GM10847 (cell line): ENCODE results near the gene FZR1.

Experiments used
- POLR2A ChIP-seq: IDR thresholded peaks from 2 replicates; pipeline ENCODE4 v1.6.1; 2011; ENCODE audit not compliant: insufficient read length; ENCODE audit errors: extremely low read depth

The FZR1 gene

DNA sequence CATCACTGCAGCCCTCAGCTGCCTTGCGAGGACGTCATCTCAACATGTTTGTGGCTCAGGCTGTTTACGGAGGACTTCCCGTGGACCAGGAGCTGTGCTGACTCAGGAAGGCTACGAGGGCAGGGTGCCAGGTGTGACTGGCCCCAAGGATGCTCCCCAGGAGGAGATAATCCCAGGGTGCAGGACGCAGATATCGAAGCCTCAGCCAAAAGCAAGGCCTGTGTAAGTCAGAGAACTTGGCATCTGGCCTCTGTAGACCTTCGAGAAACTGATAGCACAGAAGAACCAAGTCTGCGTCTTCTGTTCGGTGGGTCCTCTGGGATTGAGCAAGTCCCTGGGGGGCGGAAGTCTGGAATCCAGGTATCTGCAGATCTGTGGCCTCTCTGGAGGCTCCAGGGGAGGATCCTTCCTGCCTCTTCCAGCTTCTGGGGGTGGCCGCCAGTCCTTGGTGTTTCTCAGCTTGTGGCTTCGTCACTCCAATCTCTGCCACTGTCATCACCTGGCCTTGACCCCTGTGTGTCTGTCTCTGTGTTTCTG is 3.0 kb upstream of the FZR1 start:
- no peak for TF ChIP-seq POLR2A

GRCh38 chr19:3504735-3505134 is 1.4 kb upstream of the FZR1 start:
- TF ChIP-seq POLR2A, result no peak

GRCh38 chr19:3506384-3507340 is 551 bp downstream of the FZR1 start:
- no peak for TF ChIP-seq POLR2A

DNA sequence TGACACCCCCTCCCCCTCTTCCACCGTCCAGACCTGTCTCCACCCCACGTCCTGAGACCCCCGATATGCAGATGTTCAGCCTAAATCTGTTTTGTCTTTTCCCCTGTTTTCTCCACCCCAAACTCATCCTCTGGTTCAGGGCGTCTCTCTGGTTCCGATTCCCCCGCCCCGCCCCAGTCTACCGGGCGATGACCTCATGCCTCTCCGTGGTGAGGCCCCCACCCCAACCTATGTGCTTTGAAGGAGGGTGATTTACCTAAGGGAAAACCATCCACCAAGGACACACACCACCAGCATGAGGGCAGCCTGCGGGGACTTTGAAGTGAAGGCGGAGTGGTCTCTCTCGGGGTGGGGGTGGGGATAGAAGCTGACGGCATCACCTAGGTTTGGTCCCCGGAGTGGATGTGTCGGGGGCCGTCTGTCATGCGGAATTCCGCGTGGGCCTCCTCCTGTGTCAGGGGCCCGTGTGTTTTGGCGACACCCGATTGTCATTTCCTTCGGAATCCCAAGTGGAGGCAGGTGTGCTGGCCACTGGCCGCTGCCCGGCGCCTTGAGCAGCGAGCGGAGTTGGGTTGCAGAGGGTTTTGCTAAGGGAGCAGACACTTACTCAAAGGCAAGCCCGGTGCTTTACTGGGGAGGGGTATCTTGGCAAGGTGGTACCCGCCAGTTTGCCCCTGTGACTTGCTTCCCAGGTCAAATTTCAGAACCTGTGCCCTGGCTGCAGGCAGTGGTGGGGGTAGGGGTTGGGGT is 1.4 kb downstream of the FZR1 start:
- TF ChIP-seq POLR2A, result no peak

DNA sequence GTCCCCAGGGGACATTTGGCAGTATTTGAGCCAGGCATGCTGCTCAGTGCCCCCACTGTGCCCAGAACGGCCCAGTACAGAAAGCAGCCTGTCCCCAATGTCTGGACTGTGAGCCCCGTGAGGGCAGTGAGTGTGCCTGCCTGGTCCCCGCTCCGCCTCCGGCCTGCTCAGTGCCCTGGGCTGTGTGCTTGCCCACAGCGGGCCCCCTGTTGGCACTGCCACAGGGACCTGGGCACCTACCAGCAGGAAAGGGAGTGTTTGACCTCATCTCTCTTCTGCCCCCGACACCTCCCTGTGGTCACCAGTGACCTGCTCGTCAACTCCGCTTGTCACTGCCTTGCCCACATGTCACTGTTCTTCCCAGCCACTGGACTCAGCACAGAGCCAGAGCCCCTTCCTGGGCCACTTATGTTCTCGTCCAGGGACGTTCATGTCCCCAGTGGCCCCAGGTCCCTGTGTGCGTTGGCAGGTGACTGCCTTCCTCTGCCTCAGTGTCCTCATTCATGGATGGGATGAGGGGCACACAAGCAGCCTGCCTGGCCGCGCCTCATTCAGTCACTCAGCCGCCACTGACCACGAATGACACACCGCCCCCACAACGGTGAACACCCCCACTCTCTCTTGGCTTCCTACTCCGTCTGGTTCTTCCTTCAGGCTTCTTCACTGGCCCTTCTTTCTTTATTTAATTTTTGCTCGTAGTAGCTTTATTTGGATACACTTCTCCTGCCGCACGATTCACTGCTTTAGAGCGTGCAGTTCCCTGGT is 2.8 kb downstream of the FZR1 start:
- TF ChIP-seq POLR2A, result no peak

- TF ChIP-seq POLR2A, result no peak
Observed at GRCh38 chr19:3509566-3509989, 3.5 kb downstream of the FZR1 start.

GRCh38 chr19:3510727-3511126 is 4.6 kb downstream of the FZR1 start:
- no peak for TF ChIP-seq POLR2A

- no peak for TF ChIP-seq POLR2A
Observed at GRCh38 chr19:3511506-3512251, 5.6 kb downstream of the FZR1 start.

GRCh38 chr19:3512562-3513228 is 6.6 kb downstream of the FZR1 start:
- TF ChIP-seq POLR2A, result no peak

- TF ChIP-seq POLR2A, result no peak
Observed at GRCh38 chr19:3513229-3514140, 7.4 kb downstream of the FZR1 start.

DNA sequence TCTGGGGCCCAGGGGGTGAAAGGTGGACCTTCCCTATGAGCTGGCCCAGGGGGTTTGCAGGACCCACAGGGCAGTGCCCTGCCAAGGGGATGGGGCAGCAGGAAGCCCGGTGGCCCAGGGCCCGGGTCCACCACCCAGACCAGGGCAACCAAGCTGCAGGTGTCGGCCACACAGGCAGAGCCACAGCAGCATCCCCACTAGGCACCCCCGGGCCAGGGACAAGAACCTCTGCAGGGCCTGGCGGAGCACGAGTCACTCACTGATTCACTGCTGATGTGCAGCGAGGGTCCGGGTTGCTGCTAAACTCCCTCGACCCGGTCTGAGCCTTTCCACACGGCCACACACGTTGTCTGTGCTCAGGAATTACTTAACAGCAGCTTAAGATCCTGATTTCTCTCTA is 8.8 kb downstream of the FZR1 start:
- no peak for TF ChIP-seq POLR2A

- no peak for TF ChIP-seq POLR2A
Observed at GRCh38 chr19:3515891-3516422, 9.8 kb downstream of the FZR1 start.
